Mucosa of gallbladder (tissue), 1 donor: ENCODE results near the gene PHRF1. TPM values are rescaled to one million over a fixed set of nuclear protein-coding genes. Genes with fewer than 3 reads are reported as not detected.

Experiments used
- DNase-seq: peaks from one replicate; pipeline ENCODE4 v3.0.0-alpha.2; 2020; ENCODE audit warnings: low spot score
- total RNA-seq: library from RNA; stranded (reverse); gene quantifications from one replicate; pipeline ENCODE4 v1.2.1, GENCODE V29; 2021
- donor health status: DM: no; HTN: no; CAD: no.

PHRF1 gene
- total RNA-seq = 38.1 TPM

- peak; percentile 96 for DNase-seq
Measured at GRCh38 chr11:575996-576768, at the start of gene PHRF1. PHRF1 (plus strand) TSS chr11:576470; CDS start chr11:581513, 5,043 bp downstream.

- DNase-seq = no peak
Measured at GRCh38 chr11:528166-528814, 48.0 kb upstream of the PHRF1 start.

GRCh38 chr11:528815-529727, 47.2 kb upstream of the PHRF1 start:
- DNase-seq = no peak

- no peak for DNase-seq
Measured at GRCh38 chr11:529728-530411, 46.4 kb upstream of the PHRF1 start.

GRCh38 chr11:530960-531831, 45.1 kb upstream of the PHRF1 start:
- no peak for DNase-seq

GRCh38 chr11:531919-532526, 44.2 kb upstream of the PHRF1 start:
- DNase-seq = no peak

GRCh38 chr11:532527-532985, 43.7 kb upstream of the PHRF1 start:
- DNase-seq = no peak

GRCh38 chr11:532986-533585, 43.2 kb upstream of the PHRF1 start:
- DNase-seq = no peak

- no peak for DNase-seq
Measured at GRCh38 chr11:533586-534395, 42.5 kb upstream of the PHRF1 start.

GRCh38 chr11:534396-535209, 41.7 kb upstream of the PHRF1 start:
- DNase-seq = no peak

GRCh38 chr11:535210-535518, 41.1 kb upstream of the PHRF1 start:
- no peak for DNase-seq

GRCh38 chr11:535519-536454, 40.5 kb upstream of the PHRF1 start, which contains the start of gene HRAS:
HRAS (minus strand) TSS chr11:535576.
- peak; percentile 94 for DNase-seq

GRCh38 chr11:536841-537621, 39.2 kb upstream of the PHRF1 start, which contains the start of gene LRRC56:
LRRC56 (plus strand) TSS chr11:537527; CDS start chr11:540685, 3,158 bp downstream.
- DNase-seq = peak; percentile 88

- no peak for DNase-seq
Measured at GRCh38 chr11:537622-538430, 38.4 kb upstream of the PHRF1 start.

- no peak for DNase-seq
Measured at GRCh38 chr11:538431-539051, 37.7 kb upstream of the PHRF1 start.
